MCF 10A (cell line): ENCODE results near the gene MFSD12. TPM values are rescaled to one million over a fixed set of nuclear protein-coding genes. Genes with fewer than 3 reads are reported as not detected.
"Not testable (repeated sequence)": the region's sequence is repeated elsewhere in the genome, so short reads cannot be mapped to it uniquely, and the experiment has no call there.

Experiments used
- BruUV-seq: library from RNA; stranded (reverse); fragments of 400-500 nt; replicated peaks from 2 replicates; lab custom pipeline; 2021; lab: Mats Ljungman, UMichigan
- CTCF ChIA-PET: fragments of 300-600 bp; sonication (Branson Sonifier 250); formaldehyde crosslinking; extraction: SDS; loops from one replicate; lab custom pipeline; 2021; ENCODE audit warnings: antibody characterized with exemption, inconsistent platforms; lab: Yijun Ruan, JAX
- POLR2A ChIA-PET: fragments of 300-600, 350-650 bp; sonication (Branson Sonifier 250); formaldehyde crosslinking; extraction: SDS; loops from one replicate; lab custom pipeline; 2020; ENCODE audit warnings: antibody characterized with exemption, inconsistent platforms; lab: Yijun Ruan, JAX
- DNase-seq: peaks from one replicate; pipeline ENCODE4 v3.0.0-alpha.2; 2018; ENCODE audit not compliant: unreplicated experiment
- H3K27ac Mint-ChIP-seq: one replicate; pipeline ENCODE4 v1.8.0; 2022; ENCODE audit warnings: mild to moderate bottlenecking, low read depth, mixed read lengths; ENCODE audit not compliant: unreplicated experiment
- H3K27me3 Mint-ChIP-seq: one replicate; pipeline ENCODE4 v1.8.0; 2022; ENCODE audit warnings: mixed read lengths; ENCODE audit not compliant: insufficient read depth, unreplicated experiment
- H3K36me3 Mint-ChIP-seq: one replicate; pipeline ENCODE4 v1.8.0; 2022; ENCODE audit warnings: mild to moderate bottlenecking, moderate library complexity, mixed read lengths; ENCODE audit not compliant: insufficient read depth, unreplicated experiment
- H3K4me1 Mint-ChIP-seq: one replicate; pipeline ENCODE4 v1.8.0; 2022; ENCODE audit warnings: mixed read lengths; ENCODE audit not compliant: insufficient read depth, unreplicated experiment
- H3K4me3 Mint-ChIP-seq: one replicate; pipeline ENCODE4 v1.8.0; 2022; ENCODE audit warnings: mild to moderate bottlenecking, moderate library complexity, mixed read lengths; ENCODE audit not compliant: unreplicated experiment
- H3K9me3 Mint-ChIP-seq: one replicate; pipeline ENCODE4 v1.8.0; 2022; ENCODE audit warnings: mixed read lengths; ENCODE audit not compliant: unreplicated experiment
- CTCF ChIP-seq: fragments of 200-600 bp; IDR thresholded peaks from one replicate; pipeline ENCODE4 v1.8.0; 2022; ENCODE audit warnings: antibody characterized with exemption, mild to moderate bottlenecking; ENCODE audit not compliant: unreplicated experiment
- intact Hi-C: fragments of 100-400 bp; cut with micrococcal nuclease; formaldehyde crosslinking; loops from 2 replicates; pipeline ENCODE4 v1.14.1; 2022
- total RNA-seq: library from RNA; stranded (reverse); gene quantifications from 2 replicates; pipeline ENCODE4 v1.2.3, GENCODE V29; 2022

Gene MFSD12
- total RNA-seq, 1 experiment from 2014 or later = 79.4 TPM

DNA sequence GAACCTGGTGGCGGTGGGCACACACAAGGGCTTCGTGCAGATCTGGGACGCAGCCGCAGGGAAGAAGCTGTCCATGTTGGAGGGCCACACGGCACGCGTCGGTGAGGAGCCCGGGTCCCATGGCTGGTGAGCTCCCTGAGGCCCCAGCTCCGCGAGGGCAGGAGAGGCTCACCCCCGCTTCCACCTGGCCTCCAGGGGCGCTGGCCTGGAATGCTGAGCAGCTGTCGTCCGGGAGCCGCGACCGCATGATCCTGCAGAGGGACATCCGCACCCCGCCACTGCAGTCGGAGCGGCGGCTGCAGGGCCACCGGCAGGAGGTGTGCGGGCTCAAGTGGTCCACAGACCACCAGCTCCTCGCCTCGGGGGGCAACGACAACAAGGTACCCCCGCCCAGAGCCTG lies 25.7 kb downstream of the MFSD12 start:
- Mint-ChIP-seq H3K9me3 (no peaks in the 10 kb centered on the region), H3K36me3 (peaks cover 42% of the 10 kb centered on the region), H3K27me3 (no peaks in the 10 kb centered on the region), H3K4me1 (no peaks in the 10 kb centered on the region), H3K27ac (no peak overlapping the region), H3K4me3 (no peak overlapping the region)
- intact Hi-C loops = no loop called here
- POLR2A ChIA-PET = no interaction called here
- DNase-seq = no peak
- CTCF ChIA-PET = interaction anchor here (0.6 kb wide), 1 partner anchor 581 kb away, joined by 3 read pairs; no protein-coding TSS in a partner anchor
- no TSS peak for BruUV-seq
- TF ChIP-seq CTCF = no peak

GRCh38 chr19:3530389-3530788 lies 27.0 kb downstream of the MFSD12 start:
- no peak for TF ChIP-seq CTCF
- no peaks in the 10 kb centered on the region for H3K27me3 Mint-ChIP-seq
- no peak overlapping the region for H3K27ac Mint-ChIP-seq
- H3K4me1 Mint-ChIP-seq = no peaks in the 10 kb centered on the region
- no peaks in the 10 kb centered on the region for H3K9me3 Mint-ChIP-seq
- BruUV-seq = no TSS peak
- no peak for DNase-seq
- CTCF ChIA-PET = no interaction called here
- intact Hi-C loops = no loop called here
- POLR2A ChIA-PET = interaction anchor here (1.0 kb wide), 1 partner anchor 11 kb away, joined by 3 read pairs; no protein-coding TSS in a partner anchor
- H3K4me3 Mint-ChIP-seq = no peak overlapping the region
- H3K36me3 Mint-ChIP-seq = peaks cover 32% of the 10 kb centered on the region

DNA sequence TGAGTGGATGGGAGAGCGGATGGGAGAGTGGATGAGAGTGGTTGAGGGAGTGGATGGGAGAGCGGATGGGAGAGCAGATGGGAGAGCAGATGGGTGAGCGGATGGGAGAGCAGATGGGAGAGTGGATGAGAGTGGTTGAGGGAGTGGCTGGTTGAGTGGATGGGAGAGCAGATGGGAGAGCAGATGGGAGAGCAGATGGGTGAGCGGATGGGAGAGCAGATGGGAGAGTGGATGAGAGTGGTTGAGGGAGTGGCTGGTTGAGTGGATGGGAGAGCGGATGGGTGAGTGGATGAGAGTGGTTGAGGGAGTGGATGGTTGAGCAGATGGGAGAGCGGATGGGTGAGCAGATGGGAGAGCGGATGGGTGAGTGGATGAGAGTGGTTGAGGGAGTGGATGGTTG lies 28.1 kb downstream of the MFSD12 start:
- POLR2A ChIA-PET, H3K9me3 Mint-ChIP-seq, BruUV-seq, CTCF ChIA-PET, DNase-seq, H3K27ac Mint-ChIP-seq, H3K4me1 Mint-ChIP-seq, H3K27me3 Mint-ChIP-seq, H3K4me3 Mint-ChIP-seq, intact Hi-C loops: not testable (repeated sequence)
- H3K36me3 Mint-ChIP-seq = peaks cover 26% of the 10 kb centered on the region

- BruUV-seq = no TSS peak
- intact Hi-C loops = no loop called here
- DNase-seq = no peak
- CTCF ChIA-PET = no interaction called here
- no peaks in the 10 kb centered on the region for H3K4me1 Mint-ChIP-seq
- H3K27ac Mint-ChIP-seq = no peak overlapping the region
- no peak overlapping the region for H3K4me3 Mint-ChIP-seq
- H3K9me3 Mint-ChIP-seq = no peaks in the 10 kb centered on the region
- peaks cover 26% of the 10 kb centered on the region for H3K36me3 Mint-ChIP-seq
- POLR2A ChIA-PET = no interaction called here
- TF ChIP-seq CTCF = no peak
- no peaks in the 10 kb centered on the region for H3K27me3 Mint-ChIP-seq
Observed at GRCh38 chr19:3528539-3529211, 28.7 kb downstream of the MFSD12 start.
